HEK293 (cell line): ENCODE data around the gene EMC7.

ENCODE experiments used
- CTCF ChIA-PET: fragments of 350-600 bp; formaldehyde crosslinking; extraction: SDS; loops from one replicate; lab custom pipeline; 2021; ENCODE audit warnings: antibody characterized with exemption; lab: Yijun Ruan, JAX
- POLR2A ChIA-PET: fragments of 300-600 bp; formaldehyde crosslinking; extraction: SDS; loops from one replicate; lab custom pipeline; 2020; ENCODE audit warnings: antibody characterized with exemption, inconsistent platforms; lab: Yijun Ruan, JAX
- H3K27ac ChIP-seq: fragments of 200-500 bp; sonication (Bioruptor generic); 2 replicates; pipeline ENCODE4 v1.5.1; 2014; ENCODE audit warnings: low read depth, low read length, control low read depth, inconsistent platforms; ENCODE audit errors: extremely low read depth
- H3K36me3 ChIP-seq, 2 experiments: fragments of 200-500 bp in 1 of 2; sonication (Bioruptor generic) in 1 of 2; 1 replicate in 1 of 2; 2 replicates in 1 of 2; pipeline ENCODE4 v1.5.1; 2014 to 2017; ENCODE audit warnings: inconsistent platforms in 2 of 2, low read length in 2 of 2; ENCODE audit not compliant: control insufficient read depth in 2 of 2, insufficient read depth in 1 of 2
- H3K4me1 ChIP-seq: fragments of 200-500 bp; sonication (Bioruptor generic); 2 replicates; pipeline ENCODE4 v1.5.1; 2014; ENCODE audit warnings: mild to moderate bottlenecking, low read length, inconsistent platforms; ENCODE audit not compliant: control insufficient read depth, insufficient read depth
- H3K4me3 ChIP-seq: 2 replicates; pipeline ENCODE4 v1.5.1; 2011; ENCODE audit warnings: low read depth, mild to moderate bottlenecking, control low read depth, low read length, moderate library complexity
- H3K9me3 ChIP-seq: fragments of 200-500 bp; sonication (Bioruptor generic); 2 replicates; pipeline ENCODE4 v1.5.1; 2014; ENCODE audit warnings: low read depth, low read length, inconsistent platforms; ENCODE audit not compliant: control insufficient read depth, insufficient read depth
- AEBP2 ChIP-seq: fragments of 450-650 bp; formaldehyde crosslinking; IDR thresholded peaks from 2 replicates; pipeline ENCODE4 v1.5.1; 2016; ENCODE audit warnings: missing biosample characterization, missing genetic modification characterization, borderline replicate concordance
- KLF10 ChIP-seq: fragments of 450-650 bp; IDR thresholded peaks from 2 replicates; pipeline ENCODE4 v1.5.1; 2018; ENCODE audit warnings: missing biosample characterization, mild to moderate bottlenecking, missing genetic modification characterization
- KLF17 ChIP-seq: fragments of 450-650 bp; formaldehyde crosslinking; IDR thresholded peaks from 2 replicates; pipeline ENCODE4 v1.5.1; 2016; ENCODE audit warnings: missing biosample characterization, missing genetic modification characterization
- KLF7 ChIP-seq: fragments of 450-650 bp; formaldehyde crosslinking; IDR thresholded peaks from 2 replicates; pipeline ENCODE4 v1.5.1; 2016; ENCODE audit warnings: missing biosample characterization, missing genetic modification characterization, borderline replicate concordance
- MEIS1 ChIP-seq: sonication (generic); formaldehyde crosslinking; IDR thresholded peaks from 2 replicates; pipeline ENCODE4 v1.8.1; 2022; ENCODE audit warnings: missing genetic modification reagents, mild to moderate bottlenecking, borderline replicate concordance
- ZFP3 ChIP-seq: fragments of 450-650 bp; formaldehyde crosslinking; IDR thresholded peaks from 2 replicates; pipeline ENCODE4 v1.5.1; 2016; ENCODE audit warnings: low read depth, missing biosample characterization, missing genetic modification characterization
- ZFP37 ChIP-seq: fragments of 450-650 bp; formaldehyde crosslinking; IDR thresholded peaks from 2 replicates; pipeline ENCODE4 v1.5.1; 2016; ENCODE audit warnings: missing biosample characterization, missing genetic modification characterization
- ZIC2 ChIP-seq: fragments of 450-650 bp; formaldehyde crosslinking; IDR thresholded peaks from 2 replicates; pipeline ENCODE4 v1.5.1; 2016; ENCODE audit warnings: missing biosample characterization, missing genetic modification characterization
- ZNF121 ChIP-seq: fragments of 450-650 bp; formaldehyde crosslinking; IDR thresholded peaks from 2 replicates; pipeline ENCODE4 v1.5.1; 2016; ENCODE audit warnings: missing biosample characterization, missing genetic modification characterization
- ZNF157 ChIP-seq: fragments of 450-650 bp; formaldehyde crosslinking; IDR thresholded peaks from 2 replicates; pipeline ENCODE4 v1.5.1; 2016; ENCODE audit warnings: missing biosample characterization, missing genetic modification characterization
- ZNF169 ChIP-seq: fragments of 450-650 bp; formaldehyde crosslinking; IDR thresholded peaks from 2 replicates; pipeline ENCODE4 v1.5.1; 2016; ENCODE audit warnings: missing biosample characterization, missing genetic modification characterization
- ZNF341 ChIP-seq: fragments of 450-650 bp; formaldehyde crosslinking; IDR thresholded peaks from 2 replicates; pipeline ENCODE4; 2016; ENCODE audit warnings: low read depth, missing biosample characterization, missing genetic modification characterization
- ZNF37A ChIP-seq: fragments of 450-650 bp; IDR thresholded peaks from 2 replicates; pipeline ENCODE4 v1.5.1; 2018; ENCODE audit warnings: missing biosample characterization, missing genetic modification characterization
- ZNF555 ChIP-seq: fragments of 450-650 bp; formaldehyde crosslinking; conservative IDR thresholded peaks from 2 replicates; pipeline ENCODE4 v1.5.1; 2017; ENCODE audit warnings: missing biosample characterization, mild to moderate bottlenecking, missing genetic modification characterization, inconsistent platforms
- ZNF561 ChIP-seq: fragments of 450-650 bp; IDR thresholded peaks from 2 replicates; pipeline ENCODE4 v1.5.1; 2018; ENCODE audit warnings: missing biosample characterization, missing genetic modification characterization, borderline replicate concordance
- ZNF645 ChIP-seq: fragments of 450-650 bp; formaldehyde crosslinking; IDR thresholded peaks from 2 replicates; pipeline ENCODE4; 2016; ENCODE audit warnings: missing biosample characterization, missing genetic modification characterization
- ZNF654 ChIP-seq: fragments of 450-650 bp; formaldehyde crosslinking; IDR thresholded peaks from 2 replicates; pipeline ENCODE4 v1.5.1; 2016; ENCODE audit warnings: low read depth, missing biosample characterization, missing genetic modification characterization
- ZNF837 ChIP-seq: fragments of 450-650 bp; formaldehyde crosslinking; IDR thresholded peaks from 2 replicates; pipeline ENCODE4 v1.5.1; 2016; ENCODE audit warnings: missing biosample characterization, missing genetic modification characterization
- ZSCAN5A ChIP-seq: fragments of 450-650 bp; formaldehyde crosslinking; IDR thresholded peaks from 2 replicates; pipeline ENCODE4 v1.5.1; 2016; ENCODE audit warnings: missing biosample characterization, missing genetic modification characterization

EMC7 gene

GRCh38 chr15:34099914-34100313, 1.7 kb downstream of the EMC7 start:
- no peak overlapping the region for H3K4me3 ChIP-seq
- CTCF ChIA-PET = interaction anchor here (1.0 kb wide), 1 partner anchor 11 kb away, joined by 4 read pairs; no protein-coding TSS in a partner anchor
- POLR2A ChIA-PET = no interaction called here

GRCh38 chr15:34085746-34086145, 15.9 kb downstream of the EMC7 start:
- no peak overlapping the region for H3K27ac ChIP-seq
- H3K4me3 ChIP-seq = no peak overlapping the region
- ChIA-PET CTCF (no interaction called here), POLR2A (no interaction called here)
- H3K9me3 ChIP-seq = no peaks in the 10 kb centered on the region
- H3K4me1 ChIP-seq = no peaks in the 10 kb centered on the region
- no peak for TF ChIP-seq KLF7
- no peak for TF ChIP-seq AEBP2 (tag by site-specific recombination)
- no peak for TF ChIP-seq ZFP3 (tag by site-specific recombination)
- no peak for TF ChIP-seq ZNF169 (tag by site-specific recombination)
- TF ChIP-seq KLF17 (tag by site-specific recombination) = no peak
- TF ChIP-seq ZFP37 (tag by site-specific recombination) = no peak
- no peak for TF ChIP-seq ZSCAN5A
- TF ChIP-seq ZNF837 = no peak
- TF ChIP-seq ZNF341 (tag by site-specific recombination) = no peak
- no peak for TF ChIP-seq ZNF561
- H3K36me3 ChIP-seq = peaks cover 3 to 41% of the 10 kb centered on the region in 2 experiments

More at GRCh38 chr15:34099914-34100313, 1.7 kb downstream of the EMC7 start:
- no peaks in the 10 kb centered on the region for H3K9me3 ChIP-seq
- no peak overlapping the region for H3K27ac ChIP-seq
- H3K36me3 ChIP-seq = peaks cover 6 to 7% of the 10 kb centered on the region in 2 experiments
- H3K4me1 ChIP-seq = no peaks in the 10 kb centered on the region; the same call in 1 of the 2 replicates
- TF ChIP-seq ZNF654 (tag by site-specific recombination) (no peak), ZNF121 (tag by site-specific recombination) (peak; percentile 66; the same call in 1 of the 2 replicates), ZNF555 (tag by site-specific recombination) (no peak), MEIS1 (CRISPR knock-in tag) (no peak), ZNF157 (tag by site-specific recombination) (no peak), ZIC2 (tag by site-specific recombination) (no peak), KLF10 (tag by site-specific recombination) (no peak)

- no peaks in the 10 kb centered on the region for H3K4me1 ChIP-seq
- CTCF ChIA-PET = no interaction called here
- no peaks in the 10 kb centered on the region for H3K9me3 ChIP-seq
- TF ChIP-seq ZNF157 (tag by site-specific recombination) = no peak
- TF ChIP-seq ZNF37A (tag by site-specific recombination) = no peak
- TF ChIP-seq ZNF645 = no peak
- no peak for TF ChIP-seq ZNF561
- H3K4me3 ChIP-seq = no peak overlapping the region
- POLR2A ChIA-PET = no interaction called here
- peaks cover 3 to 30% of the 10 kb centered on the region in 2 experiments for H3K36me3 ChIP-seq
- H3K27ac ChIP-seq = no peak overlapping the region
These were observed 17.6 kb downstream of the EMC7 start for GRCh38 chr15:34084086-34084485.
